ENCODE measurements around the gene STAMBPL1.

The STAMBPL1 gene

DNA sequence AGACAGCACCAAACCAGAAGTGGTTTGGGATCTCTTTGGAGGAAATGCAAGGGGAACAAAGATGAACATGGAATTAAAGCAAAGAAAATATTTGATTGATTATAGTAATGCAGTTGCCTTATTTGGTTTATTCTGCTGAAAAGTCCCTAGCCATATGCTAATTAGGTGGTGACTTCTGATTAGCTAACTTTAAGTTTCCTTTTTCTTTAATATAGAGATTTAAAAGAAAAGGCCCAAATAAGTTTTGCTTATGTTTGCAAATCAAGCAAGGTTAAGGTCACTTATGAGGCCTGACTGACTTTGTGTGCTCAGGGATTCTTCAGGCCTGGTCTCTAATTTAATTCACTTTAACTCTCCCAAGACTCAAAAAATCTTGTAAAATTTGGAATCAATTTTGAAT lies 22.2 kb upstream of the STAMBPL1 start:
- DNase-seq (ENCODE audit: low read depth, low spot score) = no peak
- H3K4me1 ChIP-seq (ENCODE audit: insufficient read depth, insufficient read length) = no peaks in the 10 kb centered on the region
- H3K9ac ChIP-seq (ENCODE audit: insufficient read length, low read depth) = no peak overlapping the region
- TF ChIP-seq SUZ12 (IDR thresholded peaks at IDR 0.05; ENCODE audit: extremely low read depth, insufficient read depth, insufficient read length) = no peak
- no peak for TF ChIP-seq YY1 (IDR thresholded peaks at IDR 0.05; ENCODE audit: insufficient read depth, insufficient read length)
- no peaks in the 10 kb centered on the region for H3K36me3 ChIP-seq (ENCODE audit: insufficient read depth, insufficient read length, low read length)
- H3K4me3 ChIP-seq (ENCODE audit: insufficient read length, low read depth) = no peak overlapping the region
- no peaks in the 10 kb centered on the region for H3K27me3 ChIP-seq (ENCODE audit: insufficient read depth, insufficient read length)
- no peaks in the 10 kb centered on the region for H3K9me3 ChIP-seq (ENCODE audit: insufficient read depth, low read length)

DNA sequence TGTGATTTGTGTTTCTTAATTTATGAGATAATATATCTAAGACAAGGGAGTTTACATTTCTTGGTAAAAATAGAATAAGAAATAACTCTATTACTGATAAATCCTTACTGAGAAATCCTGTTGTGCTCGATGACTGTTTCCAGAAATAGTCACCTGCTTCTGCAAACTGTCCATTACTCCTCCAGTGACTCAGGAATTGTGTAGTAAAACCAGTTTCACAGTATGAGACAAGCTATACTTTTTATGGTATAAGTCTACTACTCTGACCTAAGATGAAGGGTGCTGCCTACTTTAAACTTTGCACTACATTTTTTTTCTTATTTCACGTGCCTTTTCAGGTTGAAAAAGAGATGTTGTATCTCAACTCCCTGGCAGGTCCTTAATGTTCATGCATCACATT lies 21.6 kb upstream of the STAMBPL1 start:
- no peak overlapping the region for H3K9ac ChIP-seq (ENCODE audit: insufficient read length, low read depth)
- no peaks in the 10 kb centered on the region for H3K36me3 ChIP-seq (ENCODE audit: insufficient read depth, insufficient read length, low read length)
- no peak for TF ChIP-seq YY1 (IDR thresholded peaks at IDR 0.05; ENCODE audit: insufficient read depth, insufficient read length)
- TF ChIP-seq SUZ12 (IDR thresholded peaks at IDR 0.05; ENCODE audit: extremely low read depth, insufficient read depth, insufficient read length) = no peak
- no peak for TF ChIP-seq ZNF274 (IDR thresholded peaks at IDR 0.05; ENCODE audit: low read depth, low read length)
- DNase-seq (ENCODE audit: low read depth, low spot score) = no peak
- no peak overlapping the region for H3K4me3 ChIP-seq (ENCODE audit: insufficient read length, low read depth)
- no peaks in the 10 kb centered on the region for H3K4me1 ChIP-seq (ENCODE audit: insufficient read depth, insufficient read length)
- H3K9me3 ChIP-seq (ENCODE audit: insufficient read depth, low read length) = no peaks in the 10 kb centered on the region
- H3K27me3 ChIP-seq (ENCODE audit: insufficient read depth, insufficient read length) = no peaks in the 10 kb centered on the region

DNA sequence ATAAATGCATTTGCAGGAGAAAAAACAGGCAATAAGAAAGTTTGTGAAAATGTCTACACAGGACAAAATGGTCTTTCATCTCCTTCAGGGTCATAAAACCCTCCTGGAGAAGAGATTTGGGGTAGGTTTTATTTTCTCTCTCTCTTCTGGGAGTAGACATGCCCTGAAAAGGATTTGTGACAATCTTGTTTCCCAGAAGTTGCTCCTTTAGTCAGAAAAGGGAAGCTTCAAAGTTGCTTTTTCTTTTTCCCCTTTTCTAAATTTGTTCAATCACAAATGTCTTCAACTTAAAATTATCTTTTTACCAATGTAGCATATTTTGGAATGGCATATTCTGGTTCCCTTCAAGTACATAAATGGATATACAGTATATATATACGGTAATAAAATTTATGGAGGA lies 19.0 kb upstream of the STAMBPL1 start:
- no peak for DNase-seq (ENCODE audit: low read depth, low spot score)
- no peaks in the 10 kb centered on the region for H3K9me3 ChIP-seq (ENCODE audit: insufficient read depth, low read length)
- TF ChIP-seq YY1 (IDR thresholded peaks at IDR 0.05; ENCODE audit: insufficient read depth, insufficient read length) (no peak), ZNF274 (IDR thresholded peaks at IDR 0.05; ENCODE audit: low read depth, low read length) (no peak), SUZ12 (IDR thresholded peaks at IDR 0.05; ENCODE audit: extremely low read depth, insufficient read depth, insufficient read length) (no peak)
- no peaks in the 10 kb centered on the region for H3K36me3 ChIP-seq (ENCODE audit: insufficient read depth, insufficient read length, low read length)
- no peaks in the 10 kb centered on the region for H3K27me3 ChIP-seq (ENCODE audit: insufficient read depth, insufficient read length)
- no peaks in the 10 kb centered on the region for H3K4me1 ChIP-seq (ENCODE audit: insufficient read depth, insufficient read length)
- H3K4me3 ChIP-seq (ENCODE audit: insufficient read length, low read depth) = no peak overlapping the region
- no peak overlapping the region for H3K9ac ChIP-seq (ENCODE audit: insufficient read length, low read depth)

DNA sequence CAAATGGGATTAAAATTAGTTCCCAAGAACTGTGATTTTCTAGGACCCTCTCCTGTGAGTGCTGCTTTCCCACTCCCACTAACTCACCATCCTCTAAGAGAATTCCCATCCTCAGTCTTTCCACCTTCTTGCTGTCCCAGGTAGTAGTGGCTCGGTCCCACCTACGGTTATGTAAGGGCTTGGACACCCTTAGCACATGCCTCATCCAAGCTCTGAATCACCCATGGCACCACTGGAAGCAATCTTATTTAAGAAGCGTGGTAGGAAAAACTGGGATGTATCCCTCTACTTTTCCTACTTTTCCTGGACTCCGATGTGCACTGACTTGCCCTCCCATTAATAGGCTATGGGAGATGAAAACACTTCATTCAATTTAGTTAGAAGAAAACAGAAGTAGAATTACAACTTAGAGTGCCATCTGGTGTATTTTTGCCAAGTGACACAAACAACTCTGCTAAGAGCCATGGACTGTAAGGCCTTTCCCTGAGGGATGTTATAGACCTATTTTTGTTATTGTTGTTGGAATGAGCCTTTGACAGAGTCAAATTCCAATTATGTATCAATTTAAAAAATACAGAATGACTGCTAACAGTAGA lies 14.7 kb upstream of the STAMBPL1 start:
- no peaks in the 10 kb centered on the region for H3K9me3 ChIP-seq (ENCODE audit: insufficient read depth, low read length)
- H3K36me3 ChIP-seq (ENCODE audit: insufficient read depth, insufficient read length, low read length) = no peaks in the 10 kb centered on the region
- H3K27me3 ChIP-seq (ENCODE audit: insufficient read depth, insufficient read length) = no peaks in the 10 kb centered on the region
- no peak overlapping the region for H3K9ac ChIP-seq (ENCODE audit: insufficient read length, low read depth)
- DNase-seq (ENCODE audit: low read depth, low spot score) = no peak
- no peak overlapping the region for H3K4me3 ChIP-seq (ENCODE audit: insufficient read length, low read depth)
- TF ChIP-seq SUZ12 (IDR thresholded peaks at IDR 0.05; ENCODE audit: extremely low read depth, insufficient read depth, insufficient read length) = no peak
- TF ChIP-seq YY1 (IDR thresholded peaks at IDR 0.05; ENCODE audit: insufficient read depth, insufficient read length) = no peak
- TF ChIP-seq ZNF274 (IDR thresholded peaks at IDR 0.05; ENCODE audit: low read depth, low read length) = no peak
- H3K4me1 ChIP-seq (ENCODE audit: insufficient read depth, insufficient read length) = no peaks in the 10 kb centered on the region

DNA sequence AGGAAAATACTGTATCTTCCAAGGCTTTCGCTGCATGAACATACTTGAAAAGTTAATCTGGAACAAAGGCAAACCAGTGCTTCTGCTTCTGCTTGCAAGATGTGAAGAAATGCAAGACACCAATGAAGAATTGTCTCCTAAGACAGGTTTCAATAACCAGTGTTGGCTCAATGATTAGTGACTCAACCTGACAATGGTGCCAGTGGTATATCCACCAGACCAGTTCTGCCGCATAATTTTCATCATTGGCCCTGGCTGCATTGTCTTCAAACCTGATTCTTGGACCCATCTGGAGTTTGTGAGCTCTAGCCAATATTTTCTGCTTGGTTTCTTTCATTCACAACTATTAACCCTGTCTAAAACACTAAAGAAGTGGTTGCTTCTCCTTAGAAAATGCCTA lies 13.6 kb upstream of the STAMBPL1 start:
- TF ChIP-seq SUZ12 (IDR thresholded peaks at IDR 0.05; ENCODE audit: extremely low read depth, insufficient read depth, insufficient read length) (no peak), YY1 (IDR thresholded peaks at IDR 0.05; ENCODE audit: insufficient read depth, insufficient read length) (no peak), ZNF274 (IDR thresholded peaks at IDR 0.05; ENCODE audit: low read depth, low read length) (no peak)

DNA sequence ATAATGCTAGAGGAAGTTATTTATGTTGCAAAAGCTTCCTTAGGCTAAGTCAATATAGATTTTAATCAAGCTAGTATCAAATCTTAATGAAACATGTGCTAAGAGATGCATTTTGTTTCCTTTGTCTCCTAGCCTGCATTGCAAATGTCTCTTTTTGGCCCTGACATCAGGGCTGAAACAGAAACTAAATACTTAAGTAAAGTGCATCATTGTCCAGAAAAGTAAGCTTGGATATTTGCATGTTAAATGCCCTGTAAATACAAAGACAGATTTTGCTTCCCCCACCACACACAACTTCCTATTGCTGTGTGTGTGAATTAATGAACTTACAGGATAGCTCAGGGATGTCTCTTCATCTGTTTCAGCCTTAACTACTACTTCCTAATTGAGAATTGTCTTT lies 10.0 kb upstream of the STAMBPL1 start:
- no peak for DNase-seq (ENCODE audit: low read depth, low spot score)
- Histone ChIP-seq H3K4me3 (ENCODE audit: insufficient read length, low read depth) (no peak overlapping the region), H3K36me3 (ENCODE audit: insufficient read depth, insufficient read length, low read length) (no peaks in the 10 kb centered on the region), H3K9me3 (ENCODE audit: insufficient read depth, low read length) (no peaks in the 10 kb centered on the region), H3K4me1 (ENCODE audit: insufficient read depth, insufficient read length) (no peaks in the 10 kb centered on the region), H3K27me3 (ENCODE audit: insufficient read depth, insufficient read length) (no peaks in the 10 kb centered on the region), H3K9ac (ENCODE audit: insufficient read length, low read depth) (no peak overlapping the region)
- TF ChIP-seq SUZ12 (IDR thresholded peaks at IDR 0.05; ENCODE audit: extremely low read depth, insufficient read depth, insufficient read length) = no peak
- TF ChIP-seq ZNF274 (IDR thresholded peaks at IDR 0.05; ENCODE audit: low read depth, low read length) = no peak
- TF ChIP-seq YY1 (IDR thresholded peaks at IDR 0.05; ENCODE audit: insufficient read depth, insufficient read length) = no peak

More for the DNA sequence above, 13.6 kb upstream of the STAMBPL1 start:
- no peaks in the 10 kb centered on the region for H3K9me3 ChIP-seq (ENCODE audit: insufficient read depth, low read length)
- H3K4me1 ChIP-seq (ENCODE audit: insufficient read depth, insufficient read length) = no peaks in the 10 kb centered on the region
- DNase-seq (ENCODE audit: low read depth, low spot score) = no peak
- H3K9ac ChIP-seq (ENCODE audit: insufficient read length, low read depth) = no peak overlapping the region
- no peak overlapping the region for H3K4me3 ChIP-seq (ENCODE audit: insufficient read length, low read depth)
- H3K36me3 ChIP-seq (ENCODE audit: insufficient read depth, insufficient read length, low read length) = no peaks in the 10 kb centered on the region
- H3K27me3 ChIP-seq (ENCODE audit: insufficient read depth, insufficient read length) = no peaks in the 10 kb centered on the region

DNA sequence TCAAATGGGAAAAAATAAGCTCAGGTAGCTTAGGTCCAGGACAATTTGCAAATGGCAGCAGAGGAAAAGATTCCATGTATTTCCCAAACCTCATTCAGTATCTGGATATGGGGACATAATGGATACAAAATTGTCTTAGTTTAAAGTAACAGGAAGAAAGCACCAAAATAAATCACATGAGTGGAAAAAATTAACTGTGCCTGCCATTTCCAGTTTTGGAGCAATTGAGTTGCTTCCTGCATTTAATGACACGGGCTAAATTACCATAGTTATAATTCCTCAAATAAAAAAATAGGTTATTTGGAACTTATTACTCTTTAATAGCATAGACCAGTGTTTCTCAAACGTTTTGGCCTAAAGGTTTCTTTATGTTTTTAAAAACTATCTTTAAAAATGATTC lies 6.3 kb upstream of the STAMBPL1 start:
- Histone ChIP-seq H3K9ac (ENCODE audit: insufficient read length, low read depth) (no peak overlapping the region), H3K36me3 (ENCODE audit: insufficient read depth, insufficient read length, low read length) (no peaks in the 10 kb centered on the region), H3K4me3 (ENCODE audit: insufficient read length, low read depth) (no peak overlapping the region), H3K9me3 (ENCODE audit: insufficient read depth, low read length) (no peaks in the 10 kb centered on the region), H3K27me3 (ENCODE audit: insufficient read depth, insufficient read length) (peaks cover 7% of the 10 kb centered on the region), H3K4me1 (ENCODE audit: insufficient read depth, insufficient read length) (no peaks in the 10 kb centered on the region)
- TF ChIP-seq SUZ12 (IDR thresholded peaks at IDR 0.05; ENCODE audit: extremely low read depth, insufficient read depth, insufficient read length) (no peak), YY1 (IDR thresholded peaks at IDR 0.05; ENCODE audit: insufficient read depth, insufficient read length) (no peak), ZNF274 (IDR thresholded peaks at IDR 0.05; ENCODE audit: low read depth, low read length) (no peak)
- no peak for DNase-seq (ENCODE audit: low read depth, low spot score)

All from NT2/D1 (cell line).